Tibial nerve (tissue), 4 donors: ENCODE measurements around the gene SDK1. TPM values are rescaled to one million over a fixed set of nuclear protein-coding genes. Genes with fewer than 3 reads are reported as not detected.

Experiments used
- DNase-seq, 2 donors: peaks; one replicate each; pipeline ENCODE4 v3.0.0-alpha.2; 2019; ENCODE audit warnings: low spot score in 2 of 2
- H3K27ac ChIP-seq, 4 donors: fragments of 200-600 bp; sonication (generic) in 3 of 4; one replicate each; pipeline ENCODE4 v1.5.1; 2017 to 2019; ENCODE audit warnings: mild to moderate bottlenecking in 1 of 4
- H3K27me3 ChIP-seq, 2 donors: fragments of 200-600 bp; sonication (generic) in 1 of 2; one replicate each; pipeline versions ENCODE4 v1.5.1 to v1.6.0; 2017 to 2019
- H3K36me3 ChIP-seq, 3 donors: fragments of 200-600 bp; sonication (generic); one replicate each; pipeline ENCODE4 v1.5.1; 2018 to 2019
- H3K4me1 ChIP-seq, 4 donors: fragments of 200-600 bp; sonication (generic) in 3 of 4; one replicate each; pipeline ENCODE4 v1.5.1; 2017 to 2019
- H3K4me3 ChIP-seq, 4 donors: fragments of 200-600 bp; sonication (generic) in 3 of 4; one replicate each; pipeline ENCODE4 v1.5.1; 2017 to 2019; ENCODE audit warnings: mild to moderate bottlenecking in 1 of 4, moderate library complexity in 1 of 4
- H3K9me3 ChIP-seq, 4 donors: fragments of 200-600 bp; sonication (generic) in 3 of 4; one replicate each; pipeline ENCODE4 v1.5.1; 2017 to 2019
- EP300 ChIP-seq, 2 donors: sonication (generic); formaldehyde crosslinking; IDR thresholded peaks; one replicate each; pipeline ENCODE4 v1.6.1; 2017; ENCODE audit warnings: antibody characterized with exemption in 2 of 2, mild to moderate bottlenecking in 1 of 2
- POLR2A ChIP-seq, 2 donors: fragments of 450-650 bp; IDR thresholded peaks; one replicate each; pipeline ENCODE4 v1.6.1; 2017; ENCODE audit warnings: antibody characterized with exemption in 2 of 2, mild to moderate bottlenecking in 2 of 2, moderate library complexity in 2 of 2
- WGBS, 2 donors: methylation state at CpG; one replicate each; pipeline ENCODE4 v1.1.5; 2018; 5-methylcytosine and 5-hydroxymethylcytosine counted together
- total RNA-seq, 4 donors: library from RNA; depleted of rRNA; stranded (reverse); fragments of >200 nt; gene quantifications; one replicate each; pipeline ENCODE4 v1.1.0, GENCODE V29; 2016
- TF ChIP-seq, protein P1 (sequence below), 5 experiments: fragments of 200-600 bp in 3 of 5; fragments of 450-650 bp in 2 of 5; sonication (generic) in 3 of 5; IDR thresholded peaks; one replicate each; pipeline ENCODE4 v1.5.1; 2016 to 2019; ENCODE audit warnings: antibody characterized with exemption in 5 of 5, mild to moderate bottlenecking in 3 of 5, moderate library complexity in 2 of 5

SDK1 gene
- total RNA-seq, 4 donors from 2014 or later = 8.2 to 16.2 (median 12.9) TPM

DNA sequence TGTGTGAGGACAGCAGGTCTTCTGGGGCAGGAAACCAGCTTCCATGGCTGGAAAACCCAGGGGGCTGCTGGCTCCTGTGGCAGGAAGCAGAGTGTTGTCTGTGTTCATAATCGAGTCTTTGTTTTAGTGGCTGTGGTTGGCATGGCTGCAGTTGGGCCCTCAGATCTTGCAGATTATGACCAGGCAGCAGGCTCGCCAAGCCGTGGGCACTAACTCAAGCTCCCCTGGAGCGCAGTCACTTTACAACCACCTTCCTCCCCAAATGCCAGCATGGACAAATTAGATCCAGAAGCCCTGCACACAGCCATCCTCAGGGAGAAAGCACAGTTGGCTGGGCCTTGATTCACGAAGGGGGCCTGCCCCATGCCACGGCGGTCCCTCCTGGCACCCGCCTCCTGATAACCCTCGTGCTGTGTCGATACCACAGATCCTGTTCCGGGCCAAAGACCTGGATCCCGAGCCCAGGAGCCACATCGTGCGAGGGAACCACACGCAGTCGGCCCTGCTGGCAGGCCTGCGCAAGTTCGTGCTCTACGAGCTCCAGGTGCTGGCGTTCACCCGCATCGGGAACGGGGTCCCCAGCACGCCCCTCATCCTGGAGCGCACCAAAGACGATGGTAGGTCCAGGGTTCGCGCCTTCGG lies 828.5 kb downstream of the SDK1 start:
- H3K4me1 ChIP-seq = peaks cover 0 to 12% (median 0%) of the 10 kb centered on the region in 4 donors
- TF ChIP-seq EP300 (IDR thresholded peaks at IDR 0.05) = no peak
- TF ChIP-seq, protein P1, sequence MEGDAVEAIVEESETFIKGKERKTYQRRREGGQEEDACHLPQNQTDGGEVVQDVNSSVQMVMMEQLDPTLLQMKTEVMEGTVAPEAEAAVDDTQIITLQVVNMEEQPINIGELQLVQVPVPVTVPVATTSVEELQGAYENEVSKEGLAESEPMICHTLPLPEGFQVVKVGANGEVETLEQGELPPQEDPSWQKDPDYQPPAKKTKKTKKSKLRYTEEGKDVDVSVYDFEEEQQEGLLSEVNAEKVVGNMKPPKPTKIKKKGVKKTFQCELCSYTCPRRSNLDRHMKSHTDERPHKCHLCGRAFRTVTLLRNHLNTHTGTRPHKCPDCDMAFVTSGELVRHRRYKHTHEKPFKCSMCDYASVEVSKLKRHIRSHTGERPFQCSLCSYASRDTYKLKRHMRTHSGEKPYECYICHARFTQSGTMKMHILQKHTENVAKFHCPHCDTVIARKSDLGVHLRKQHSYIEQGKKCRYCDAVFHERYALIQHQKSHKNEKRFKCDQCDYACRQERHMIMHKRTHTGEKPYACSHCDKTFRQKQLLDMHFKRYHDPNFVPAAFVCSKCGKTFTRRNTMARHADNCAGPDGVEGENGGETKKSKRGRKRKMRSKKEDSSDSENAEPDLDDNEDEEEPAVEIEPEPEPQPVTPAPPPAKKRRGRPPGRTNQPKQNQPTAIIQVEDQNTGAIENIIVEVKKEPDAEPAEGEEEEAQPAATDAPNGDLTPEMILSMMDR (IDR thresholded peaks at IDR 0.05) = no peak
- no peak for TF ChIP-seq POLR2A (IDR thresholded peaks at IDR 0.05)
- peaks cover 0 to 8% (median 0%) of the 10 kb centered on the region in 3 donors for H3K36me3 ChIP-seq
- no peak for DNase-seq
- WGBS, 2 donors = 80 to 88% methylated on average over 27 to 28 of the region's 29 CpGs
- H3K9me3 ChIP-seq = no peaks in the 10 kb centered on the region
- H3K27me3 ChIP-seq = no peaks in the 10 kb centered on the region
- no peak overlapping the region for H3K4me3 ChIP-seq
- H3K27ac ChIP-seq = peak overlapping the region in 1 of 4 donors; percentile 45

- Histone ChIP-seq H3K27me3 (no peaks in the 10 kb centered on the region), H3K27ac (no peak overlapping the region), H3K36me3 (peaks cover 0 to 8% (median 0%) of the 10 kb centered on the region in 3 donors), H3K9me3 (no peaks in the 10 kb centered on the region), H3K4me3 (no peak overlapping the region), H3K4me1 (peaks cover 0 to 12% (median 0%) of the 10 kb centered on the region in 4 donors)
- no peak for TF ChIP-seq EP300 (IDR thresholded peaks at IDR 0.05)
- TF ChIP-seq, protein P1 (IDR thresholded peaks at IDR 0.05) = no peak
- no peak for TF ChIP-seq POLR2A (IDR thresholded peaks at IDR 0.05)
- no peak for DNase-seq
- WGBS, 2 donors = 81 to 88% methylated on average over 7 of the region's 7 CpGs
These were observed 830.0 kb downstream of the SDK1 start for GRCh38 chr7:4131063-4131462.

- no peaks in the 10 kb centered on the region for H3K9me3 ChIP-seq
- H3K27ac ChIP-seq = no peak overlapping the region
- no peaks in the 10 kb centered on the region for H3K27me3 ChIP-seq
- H3K4me3 ChIP-seq = no peak overlapping the region
- no peak for TF ChIP-seq POLR2A (IDR thresholded peaks at IDR 0.05)
- no peak for TF ChIP-seq EP300 (IDR thresholded peaks at IDR 0.05)
- TF ChIP-seq, protein P1 (IDR thresholded peaks at IDR 0.05) = no peak
- 85 to 91% methylated on average over 13 to 14 of the region's 14 CpGs for WGBS, 2 donors
- H3K36me3 ChIP-seq = peaks cover 0 to 8% (median 0%) of the 10 kb centered on the region in 3 donors
- DNase-seq = no peak
- H3K4me1 ChIP-seq = peaks cover 0 to 12% (median 0%) of the 10 kb centered on the region in 4 donors
These were observed 831.2 kb downstream of the SDK1 start for GRCh38 chr7:4132221-4132620.

DNA sequence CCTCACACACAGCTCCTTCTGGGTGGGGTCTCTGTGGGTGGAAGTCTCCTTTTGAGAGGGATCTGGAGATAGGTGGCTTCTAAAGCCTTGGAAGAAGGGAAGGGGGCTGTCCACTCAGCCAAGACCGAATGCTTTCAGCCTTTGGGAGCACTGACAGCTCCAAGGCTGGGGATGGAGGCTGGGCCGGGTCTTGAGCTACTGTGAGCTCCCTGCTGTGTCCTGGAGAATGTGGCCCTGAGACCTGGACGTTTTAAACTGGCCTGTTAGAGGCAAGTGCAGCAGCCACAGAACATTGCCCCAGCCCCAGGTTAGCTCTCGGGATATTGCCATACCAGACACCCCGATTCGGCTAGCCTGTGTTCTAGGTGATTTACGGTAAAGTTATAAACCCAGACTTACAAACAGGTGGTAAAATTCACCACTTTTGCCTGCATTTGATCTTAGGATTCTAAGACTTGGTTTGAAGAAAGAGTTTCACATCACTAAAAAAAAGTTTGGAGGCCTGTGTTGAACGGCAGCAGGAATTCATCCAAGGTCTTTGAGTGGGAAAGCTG lies 832.5 kb downstream of the SDK1 start:
- no peak for TF ChIP-seq EP300 (IDR thresholded peaks at IDR 0.05)
- TF ChIP-seq, protein P1 (IDR thresholded peaks at IDR 0.05) = no peak
- no peak for TF ChIP-seq POLR2A (IDR thresholded peaks at IDR 0.05)

GRCh38 chr7:4134204-4134603 lies 833.2 kb downstream of the SDK1 start:
- Histone ChIP-seq H3K4me3 (no peak overlapping the region), H3K27me3 (no peaks in the 10 kb centered on the region), H3K4me1 (peaks cover 0 to 9% (median 0%) of the 10 kb centered on the region in 4 donors), H3K27ac (peak overlapping the region in 1 of 4 donors; percentile 14), H3K36me3 (peaks cover 0 to 4% (median 0%) of the 10 kb centered on the region in 3 donors), H3K9me3 (no peaks in the 10 kb centered on the region)
- 79 to 83% methylated on average over 6 to 7 of the region's 7 CpGs for WGBS, 2 donors
- TF ChIP-seq POLR2A (IDR thresholded peaks at IDR 0.05) (no peak), EP300 (IDR thresholded peaks at IDR 0.05) (no peak)
- TF ChIP-seq, protein P1 (IDR thresholded peaks at IDR 0.05) = no peak
- no peak for DNase-seq

More for the DNA sequence above, 832.5 kb downstream of the SDK1 start:
- Histone ChIP-seq H3K4me1 (peaks cover 0 to 12% (median 0%) of the 10 kb centered on the region in 4 donors), H3K9me3 (no peaks in the 10 kb centered on the region), H3K4me3 (no peak overlapping the region), H3K27me3 (no peaks in the 10 kb centered on the region), H3K36me3 (peaks cover 0 to 4% (median 0%) of the 10 kb centered on the region in 3 donors), H3K27ac (no peak overlapping the region)
- WGBS, 2 donors = 73 to 81% methylated on average over 8 of the region's 8 CpGs
- no peak for DNase-seq
